GM18873 (cell line): ENCODE measurements around the gene NSDHL.

Source experiments
- ATAC-seq: cut with Tn5 transposase; IDR thresholded peaks from one replicate; pipeline ENCODE4 v1.9.1; 2021; ENCODE audit warnings: mild to moderate bottlenecking, moderate library complexity, moderate number of reproducible peaks; ENCODE audit not compliant: unreplicated experiment, low FRiP score

The NSDHL gene

GRCh38 chrX:152910018-152910417, 79.2 kb downstream of the NSDHL start:
- ATAC-seq = peak; percentile 42

DNA sequence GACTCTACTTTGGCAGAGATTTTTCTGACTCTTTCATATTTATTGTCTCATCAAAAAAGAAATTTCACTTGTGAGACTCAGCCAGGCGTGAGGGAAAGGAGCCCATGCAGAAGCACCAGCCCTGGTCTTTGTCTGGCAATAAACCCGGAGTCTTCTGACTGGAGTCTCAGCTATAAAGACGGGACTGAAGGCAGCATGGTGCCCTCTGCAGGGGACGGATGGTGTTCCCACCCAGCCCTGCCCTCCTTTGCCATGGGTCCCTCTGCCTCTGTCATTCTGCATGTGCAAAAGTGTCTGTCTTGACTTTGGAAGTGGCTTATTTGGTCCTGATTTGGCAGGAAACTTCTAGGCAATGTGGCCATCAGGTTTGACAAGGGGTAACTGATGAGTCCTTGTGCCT, 81.2 kb downstream of the NSDHL start:
- ATAC-seq = no peak

GRCh38 chrX:152912641-152913040, 81.8 kb downstream of the NSDHL start:
- ATAC-seq = no peak

- ATAC-seq = no peak
Observed at GRCh38 chrX:152913346-152913745, 82.5 kb downstream of the NSDHL start.

- no peak for ATAC-seq
Observed at GRCh38 chrX:152913910-152914309, 83.0 kb downstream of the NSDHL start.

DNA sequence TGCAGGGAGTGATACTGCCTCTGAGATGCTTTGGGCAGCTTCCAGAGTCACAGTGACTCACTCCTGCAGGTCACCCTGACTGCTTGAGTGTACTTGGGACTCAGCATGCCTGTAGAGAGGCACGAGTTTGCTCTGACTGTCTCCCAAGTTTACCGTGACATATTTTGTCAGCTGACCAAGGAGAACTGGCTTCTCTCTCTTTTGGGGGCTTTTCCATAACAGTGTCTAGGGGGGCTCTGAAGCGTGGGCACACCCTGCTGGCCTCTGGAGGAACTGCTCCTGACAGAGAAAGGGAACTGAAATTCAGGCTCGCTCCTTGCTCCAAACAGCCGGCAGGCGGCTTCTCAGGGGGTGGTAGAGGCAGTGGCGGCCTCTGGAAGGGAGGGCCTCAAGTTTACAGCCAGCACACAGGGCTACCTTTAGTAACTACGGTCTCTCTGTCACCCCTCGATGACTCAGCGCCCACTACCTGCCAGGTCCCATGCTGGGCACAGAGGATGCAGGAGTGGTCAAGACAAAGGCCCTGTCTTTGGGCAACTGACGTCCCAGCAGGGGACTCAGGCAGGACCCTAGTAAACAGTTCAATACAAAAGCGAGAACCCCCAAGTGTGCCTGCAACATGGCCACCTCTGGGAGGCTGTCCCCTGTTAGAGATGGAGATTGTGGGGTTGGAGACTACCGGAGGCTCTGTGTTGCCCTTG, 84.8 kb downstream of the NSDHL start:
- ATAC-seq = peak; percentile 68

- ATAC-seq = no peak
Observed at GRCh38 chrX:152917656-152918579, 87.1 kb downstream of the NSDHL start.

DNA sequence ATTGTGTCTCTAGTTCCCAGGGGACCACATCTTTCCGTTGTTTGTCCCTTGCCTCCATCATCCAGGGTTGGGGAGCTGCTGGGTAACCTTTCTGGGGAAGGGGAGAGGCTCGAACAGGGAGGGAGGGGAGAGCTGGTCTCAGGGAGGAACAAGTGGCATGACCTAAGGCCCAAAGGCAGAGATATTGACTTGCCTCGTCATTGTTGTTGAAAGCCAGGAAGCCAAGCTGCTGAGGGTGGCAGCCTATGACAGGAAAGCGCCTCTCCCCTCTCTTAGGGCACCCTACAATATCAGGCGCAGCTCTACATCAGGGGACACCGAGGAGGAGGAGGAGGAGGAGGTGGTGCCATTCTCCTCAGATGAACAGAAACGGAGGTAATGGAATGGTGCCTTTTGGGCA, 87.8 kb downstream of the NSDHL start:
- ATAC-seq = no peak
